DMS153 treated with DMSO at 0.1 percent for 48 hours (cell line): ENCODE measurements around the gene INTS3.

Experiments
- DNase-seq: peaks from one replicate; lab custom pipeline; 2025; ENCODE audit not compliant: unreplicated experiment; lab: John Stamatoyannopoulos, UW

The INTS3 gene, protein sequence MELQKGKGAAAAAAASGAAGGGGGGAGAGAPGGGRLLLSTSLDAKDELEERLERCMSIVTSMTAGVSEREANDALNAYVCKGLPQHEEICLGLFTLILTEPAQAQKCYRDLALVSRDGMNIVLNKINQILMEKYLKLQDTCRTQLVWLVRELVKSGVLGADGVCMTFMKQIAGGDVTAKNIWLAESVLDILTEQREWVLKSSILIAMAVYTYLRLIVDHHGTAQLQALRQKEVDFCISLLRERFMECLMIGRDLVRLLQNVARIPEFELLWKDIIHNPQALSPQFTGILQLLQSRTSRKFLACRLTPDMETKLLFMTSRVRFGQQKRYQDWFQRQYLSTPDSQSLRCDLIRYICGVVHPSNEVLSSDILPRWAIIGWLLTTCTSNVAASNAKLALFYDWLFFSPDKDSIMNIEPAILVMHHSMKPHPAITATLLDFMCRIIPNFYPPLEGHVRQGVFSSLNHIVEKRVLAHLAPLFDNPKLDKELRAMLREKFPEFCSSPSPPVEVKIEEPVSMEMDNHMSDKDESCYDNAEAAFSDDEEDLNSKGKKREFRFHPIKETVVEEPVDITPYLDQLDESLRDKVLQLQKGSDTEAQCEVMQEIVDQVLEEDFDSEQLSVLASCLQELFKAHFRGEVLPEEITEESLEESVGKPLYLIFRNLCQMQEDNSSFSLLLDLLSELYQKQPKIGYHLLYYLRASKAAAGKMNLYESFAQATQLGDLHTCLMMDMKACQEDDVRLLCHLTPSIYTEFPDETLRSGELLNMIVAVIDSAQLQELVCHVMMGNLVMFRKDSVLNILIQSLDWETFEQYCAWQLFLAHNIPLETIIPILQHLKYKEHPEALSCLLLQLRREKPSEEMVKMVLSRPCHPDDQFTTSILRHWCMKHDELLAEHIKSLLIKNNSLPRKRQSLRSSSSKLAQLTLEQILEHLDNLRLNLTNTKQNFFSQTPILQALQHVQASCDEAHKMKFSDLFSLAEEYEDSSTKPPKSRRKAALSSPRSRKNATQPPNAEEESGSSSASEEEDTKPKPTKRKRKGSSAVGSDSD

DNA sequence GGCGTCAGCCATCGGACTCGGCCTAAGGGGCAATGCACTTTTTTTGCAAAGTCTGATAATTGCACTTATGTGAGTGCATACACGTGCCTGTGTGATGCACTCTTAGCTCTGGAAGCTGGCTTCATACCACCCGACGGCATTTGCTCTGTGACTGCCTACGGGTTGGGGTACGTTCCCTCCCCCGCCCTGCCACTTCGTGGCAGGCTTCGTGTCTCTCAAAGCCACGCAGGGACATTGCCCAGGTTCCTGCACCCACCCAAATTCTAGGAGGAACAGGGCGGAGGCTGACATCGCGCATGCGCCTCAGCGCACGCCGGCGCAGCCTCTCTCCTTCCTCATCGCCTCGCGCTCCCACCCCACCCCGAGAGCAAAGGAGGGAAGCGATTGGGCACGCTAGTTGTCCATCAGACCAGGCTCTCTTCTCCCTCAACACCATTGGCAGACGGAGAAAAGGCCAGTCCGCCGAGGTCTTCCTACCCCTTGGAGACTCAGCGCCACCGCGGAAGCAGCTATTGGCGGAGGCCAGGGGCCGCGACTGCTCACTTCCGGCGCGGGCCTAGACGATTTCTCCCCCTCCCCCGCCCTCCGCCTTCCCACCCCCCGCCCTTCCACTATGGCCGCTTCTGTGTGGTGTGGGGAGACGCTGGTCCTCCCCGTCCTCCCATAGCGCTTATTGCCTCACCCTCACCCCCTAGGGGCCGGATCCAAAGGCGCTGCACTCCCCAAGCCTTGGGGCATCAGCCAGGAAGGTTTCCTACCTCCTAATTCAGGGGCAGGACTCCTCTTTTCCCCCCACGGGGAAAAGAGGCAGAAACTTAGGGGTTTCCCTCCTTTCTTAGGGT, at the start of gene INTS3:
TSS of gene INTS3 (plus strand) at position 588 of the 842 bp plus-strand sequence. CDS start 585 bp downstream, outside the sequence.
- peak; percentile 100 for DNase-seq

DNA sequence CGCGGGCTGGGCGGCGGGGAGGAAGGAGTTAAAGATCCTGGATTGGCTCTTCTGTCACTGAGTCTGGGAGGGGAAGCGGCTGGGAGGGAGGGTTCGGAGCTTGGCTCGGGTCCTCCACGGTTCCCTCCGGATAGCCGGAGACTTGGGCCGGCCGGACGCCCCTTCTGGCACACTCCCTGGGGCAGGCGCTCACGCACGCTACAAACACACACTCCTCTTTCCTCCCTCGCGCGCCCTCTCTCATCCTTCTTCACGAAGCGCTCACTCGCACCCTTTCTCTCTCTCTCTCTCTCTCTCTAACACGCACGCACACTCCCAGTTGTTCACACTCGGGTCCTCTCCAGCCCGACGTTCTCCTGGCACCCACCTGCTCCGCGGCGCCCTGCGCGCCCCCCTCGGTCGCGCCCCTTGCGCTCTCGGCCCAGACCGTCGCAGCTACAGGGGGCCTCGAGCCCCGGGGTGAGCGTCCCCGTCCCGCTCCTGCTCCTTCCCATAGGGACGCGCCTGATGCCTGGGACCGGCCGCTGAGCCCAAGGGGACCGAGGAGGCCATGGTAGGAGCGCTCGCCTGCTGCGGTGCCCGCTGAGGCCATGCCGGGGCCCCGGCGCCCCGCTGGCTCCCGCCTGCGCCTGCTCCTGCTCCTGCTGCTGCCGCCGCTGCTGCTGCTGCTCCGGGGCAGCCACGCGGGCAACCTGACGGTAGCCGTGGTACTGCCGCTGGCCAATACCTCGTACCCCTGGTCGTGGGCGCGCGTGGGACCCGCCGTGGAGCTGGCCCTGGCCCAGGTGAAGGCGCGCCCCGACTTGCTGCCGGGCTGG, 49.1 kb upstream of the INTS3 start, which contains the start of gene NPR1:
TSS of gene NPR1 (plus strand) at position 170 of the 818 bp plus-strand sequence. CDS start at position 591, 421 bp downstream.
- peak; percentile 10 for DNase-seq

DNA sequence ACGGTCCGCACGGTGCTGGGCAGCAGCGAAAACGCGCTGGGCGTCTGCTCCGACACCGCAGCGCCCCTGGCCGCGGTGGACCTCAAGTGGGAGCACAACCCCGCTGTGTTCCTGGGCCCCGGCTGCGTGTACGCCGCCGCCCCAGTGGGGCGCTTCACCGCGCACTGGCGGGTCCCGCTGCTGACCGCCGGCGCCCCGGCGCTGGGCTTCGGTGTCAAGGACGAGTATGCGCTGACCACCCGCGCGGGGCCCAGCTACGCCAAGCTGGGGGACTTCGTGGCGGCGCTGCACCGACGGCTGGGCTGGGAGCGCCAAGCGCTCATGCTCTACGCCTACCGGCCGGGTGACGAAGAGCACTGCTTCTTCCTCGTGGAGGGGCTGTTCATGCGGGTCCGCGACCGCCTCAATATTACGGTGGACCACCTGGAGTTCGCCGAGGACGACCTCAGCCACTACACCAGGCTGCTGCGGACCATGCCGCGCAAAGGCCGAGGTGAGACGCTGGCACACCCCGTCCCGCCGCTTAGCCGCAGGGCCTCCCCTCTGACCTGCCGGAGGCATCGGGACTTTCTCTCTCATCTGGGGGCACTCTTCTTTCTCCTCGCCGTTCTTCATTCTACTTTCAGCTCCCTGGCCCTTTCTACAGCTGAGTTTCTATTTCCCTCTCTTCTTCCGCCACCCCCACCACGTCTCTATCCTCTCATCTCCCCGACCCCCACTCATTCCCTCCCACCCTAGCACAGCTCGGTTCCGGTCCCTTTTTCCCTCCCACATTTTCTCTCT, 48.3 kb upstream of the INTS3 start:
- no peak for DNase-seq

DNA sequence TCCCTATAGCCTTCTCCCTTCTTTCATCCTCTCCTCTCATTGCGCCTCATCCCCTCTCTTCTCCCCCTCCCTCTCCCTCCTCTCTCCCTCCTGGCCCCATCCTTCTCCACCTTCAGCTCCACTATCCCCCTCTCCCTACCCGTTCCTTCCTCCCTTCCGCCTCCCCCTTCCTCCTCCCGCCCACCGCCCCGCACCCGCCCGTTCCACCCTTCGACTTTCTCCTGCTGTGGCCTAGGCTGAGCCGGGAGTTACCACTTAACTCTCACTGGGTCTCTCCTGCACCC, 47.8 kb upstream of the INTS3 start:
- no peak for DNase-seq

DNA sequence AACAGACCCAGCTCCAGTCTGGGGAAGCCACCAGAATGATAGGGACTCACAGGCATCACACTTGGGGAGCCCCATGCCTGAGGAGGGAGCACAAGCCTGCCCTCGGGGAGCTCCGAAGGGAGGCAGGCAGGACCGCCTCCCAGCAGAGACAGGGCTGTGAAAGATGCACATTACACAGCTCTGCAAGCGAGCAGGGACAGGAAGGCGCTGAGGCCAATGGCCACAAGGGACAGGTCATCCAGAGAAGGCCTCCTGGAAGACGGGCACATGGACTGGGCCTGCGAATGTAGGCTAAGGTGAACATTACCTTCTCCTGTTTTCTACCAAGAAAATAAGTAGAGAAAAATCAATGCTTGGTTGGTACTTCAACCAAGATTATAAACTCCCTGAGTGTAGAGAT, 45.1 kb upstream of the INTS3 start:
- no peak for DNase-seq

DNA sequence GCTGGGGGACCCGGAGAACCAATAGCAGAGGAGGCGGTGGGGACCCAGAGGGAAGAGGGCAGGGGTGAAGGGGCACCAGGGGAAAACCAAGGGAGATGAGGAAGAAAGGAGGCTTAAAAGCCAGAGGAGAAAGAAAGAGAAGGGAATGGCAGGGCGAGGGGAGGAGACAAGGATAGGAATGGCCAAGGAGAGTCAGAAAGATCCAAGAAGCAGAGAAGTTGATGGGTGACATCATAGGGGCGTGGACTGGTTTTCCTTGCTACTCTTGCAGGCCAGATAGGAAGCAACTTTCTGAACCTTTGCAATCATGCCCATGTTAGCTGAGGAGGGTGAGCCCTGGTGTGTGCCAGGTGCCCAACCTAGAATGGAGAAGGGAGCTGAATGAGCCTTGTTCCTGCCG, 44.0 kb upstream of the INTS3 start:
- no peak for DNase-seq

DNA sequence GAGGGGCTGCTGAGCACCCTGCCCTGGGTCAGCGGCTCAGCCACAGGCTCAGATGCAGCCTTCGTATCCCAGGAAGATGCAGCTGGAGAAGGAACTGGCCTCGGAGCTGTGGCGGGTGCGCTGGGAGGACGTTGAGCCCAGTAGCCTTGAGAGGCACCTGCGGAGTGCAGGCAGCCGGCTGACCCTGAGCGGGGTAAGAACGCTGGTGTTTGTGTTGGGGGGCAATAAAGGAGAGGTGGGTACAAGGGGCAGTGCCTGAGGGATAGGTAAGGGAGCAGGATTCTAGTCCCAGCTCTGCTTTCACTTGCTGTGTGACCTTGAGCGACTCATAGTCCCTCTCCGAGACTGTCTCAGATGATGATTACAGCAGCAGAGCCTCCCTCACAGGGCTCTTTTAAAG, 43.0 kb upstream of the INTS3 start:
- no peak for DNase-seq

DNA sequence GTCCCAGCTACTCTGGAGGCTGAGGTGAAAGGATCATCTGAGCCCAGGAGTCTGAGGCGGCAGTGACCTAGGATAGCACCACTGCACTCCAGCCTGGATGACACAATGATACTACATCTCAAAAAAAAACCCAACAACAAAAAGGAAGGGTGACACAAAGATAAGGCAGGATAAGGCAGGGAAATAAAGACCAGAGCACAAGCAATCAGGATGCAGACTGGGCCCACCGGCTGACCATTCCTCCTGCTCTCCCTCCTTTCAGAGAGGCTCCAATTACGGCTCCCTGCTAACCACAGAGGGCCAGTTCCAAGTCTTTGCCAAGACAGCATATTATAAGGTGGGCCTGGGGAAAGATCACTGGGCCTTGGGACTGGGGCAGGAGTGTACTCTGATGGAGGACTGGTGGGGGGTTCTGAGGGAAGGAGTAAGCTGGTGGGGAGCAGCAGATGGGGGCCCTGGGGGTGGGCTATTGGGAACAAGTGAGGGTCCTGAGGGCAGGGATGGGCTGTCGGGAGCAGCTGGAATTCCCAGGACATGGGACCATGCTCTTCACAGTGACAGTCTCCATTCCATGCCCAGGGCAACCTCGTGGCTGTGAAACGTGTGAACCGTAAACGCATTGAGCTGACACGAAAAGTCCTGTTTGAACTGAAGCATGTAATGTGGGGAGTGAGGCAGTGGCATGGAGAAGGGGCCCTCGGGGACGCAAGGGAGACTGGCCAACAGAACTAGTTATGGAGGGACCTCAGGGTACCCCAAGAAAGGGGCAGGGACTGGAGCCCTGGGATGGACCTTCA, 42.1 kb upstream of the INTS3 start:
- DNase-seq = no peak

DNA sequence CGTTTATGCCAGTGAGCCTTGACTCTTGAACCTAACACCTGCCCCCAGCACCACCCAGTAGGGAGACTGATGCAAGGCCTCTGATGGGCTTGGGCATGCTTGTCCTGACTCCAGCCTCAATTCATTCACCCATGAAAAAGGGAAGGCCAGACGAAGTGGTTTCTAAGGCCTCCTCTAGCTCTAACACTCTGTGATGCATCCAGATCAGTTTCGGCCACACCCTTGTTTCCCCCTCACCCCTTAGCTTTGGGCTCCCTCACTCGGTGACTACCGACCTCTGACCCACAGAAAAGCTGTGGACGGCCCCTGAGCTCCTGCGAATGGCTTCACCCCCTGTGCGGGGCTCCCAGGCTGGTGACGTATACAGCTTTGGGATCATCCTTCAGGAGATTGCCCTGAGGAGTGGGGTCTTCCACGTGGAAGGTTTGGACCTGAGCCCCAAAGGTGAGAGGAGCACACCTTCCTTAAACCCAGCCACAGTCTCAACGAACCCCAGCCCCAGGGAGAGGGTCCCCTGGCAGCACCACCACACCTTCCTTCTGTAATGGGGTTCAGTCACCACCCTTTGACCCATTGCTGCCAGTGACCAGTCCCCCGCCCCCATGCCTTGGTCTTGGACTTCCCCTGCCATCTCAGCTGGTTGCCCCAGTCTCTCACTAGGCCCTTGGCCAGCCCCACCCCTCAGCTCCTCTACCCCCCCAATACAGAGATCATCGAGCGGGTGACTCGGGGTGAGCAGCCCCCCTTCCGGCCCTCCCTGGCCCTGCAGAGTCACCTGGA, 40.3 kb upstream of the INTS3 start:
- DNase-seq = no peak

GRCh38 chr1:153688276-153688675, 39.6 kb upstream of the INTS3 start:
- no peak for DNase-seq

DNA sequence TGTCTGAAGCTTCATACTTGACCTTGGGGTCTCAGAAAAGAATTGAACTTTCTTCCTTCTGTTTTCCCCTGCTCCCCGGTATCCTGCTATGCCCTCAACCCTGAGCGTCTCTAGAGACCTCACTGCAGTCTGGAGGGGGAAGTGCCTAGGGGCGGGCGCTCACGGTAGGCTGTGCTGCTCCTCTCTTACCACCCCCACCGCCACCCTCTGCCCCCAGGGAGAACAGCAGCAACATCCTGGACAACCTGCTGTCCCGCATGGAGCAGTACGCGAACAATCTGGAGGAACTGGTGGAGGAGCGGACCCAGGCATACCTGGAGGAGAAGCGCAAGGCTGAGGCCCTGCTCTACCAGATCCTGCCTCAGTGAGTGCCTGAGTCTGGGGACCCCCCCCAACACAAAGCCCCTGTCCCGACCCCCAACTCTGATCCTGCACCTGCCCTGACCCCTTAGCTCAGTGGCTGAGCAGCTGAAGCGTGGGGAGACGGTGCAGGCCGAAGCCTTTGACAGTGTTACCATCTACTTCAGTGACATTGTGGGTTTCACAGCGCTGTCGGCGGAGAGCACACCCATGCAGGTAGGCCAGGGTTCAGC, 39.0 kb upstream of the INTS3 start:
- DNase-seq = no peak

GRCh38 chr1:153693466-153693865, 34.4 kb upstream of the INTS3 start:
- no peak for DNase-seq

DNA sequence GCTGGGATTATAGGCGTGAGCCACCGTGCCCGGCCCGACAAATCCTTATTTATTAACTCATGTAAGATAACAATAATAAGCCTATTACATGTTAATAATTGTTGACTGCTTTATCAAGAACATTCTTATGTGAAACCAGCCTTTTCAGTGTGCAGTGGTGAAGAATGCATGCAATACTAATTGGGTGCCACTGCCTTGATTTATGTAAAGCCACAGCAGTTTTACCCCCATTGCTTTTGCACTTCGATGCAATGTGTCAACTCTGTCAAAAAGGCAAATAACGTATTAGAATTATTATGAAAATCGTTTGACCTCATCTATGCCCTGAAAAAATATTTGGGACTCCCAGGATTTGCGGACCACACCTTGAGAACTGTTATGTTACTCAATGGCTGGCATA, 31.1 kb upstream of the INTS3 start:
- DNase-seq = no peak

GRCh38 chr1:153697191-153698019, 30.4 kb upstream of the INTS3 start:
- no peak for DNase-seq

GRCh38 chr1:153698020-153698922, 29.6 kb upstream of the INTS3 start:
- no peak for DNase-seq
